ENCODE results near the gene FNIP1.

DNA sequence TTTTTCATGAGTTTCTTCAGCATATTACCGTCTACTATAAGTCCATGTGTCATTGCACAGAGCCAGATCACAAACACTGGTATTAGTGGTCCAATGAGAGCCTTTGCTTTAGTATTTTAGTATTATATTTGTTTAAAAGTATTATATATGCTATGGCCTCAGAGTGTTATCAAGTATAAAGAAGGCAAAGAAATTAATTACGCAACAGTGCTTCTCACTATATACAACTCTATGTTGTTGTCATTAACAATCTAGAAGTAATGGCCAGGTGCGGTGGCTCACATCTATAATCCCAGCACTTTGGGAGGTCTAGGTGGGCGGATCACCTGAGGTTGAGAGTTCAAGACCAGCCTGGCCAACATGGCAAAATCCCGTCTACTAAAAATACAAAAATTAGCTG lies 114.6 kb downstream of the FNIP1 start:
- TF ChIP-seq POLR2A (IDR thresholded peaks at IDR 0.05) (no peak), EP300 (IDR thresholded peaks at IDR 0.05) (no peak)

All from stomach (tissue), 4 donors.